ENCODE results near the gene FCHSD1.
A peak's percentile ranks its signal among the peaks of the same experiment; 100 is the strongest.

Gene FCHSD1

DNA sequence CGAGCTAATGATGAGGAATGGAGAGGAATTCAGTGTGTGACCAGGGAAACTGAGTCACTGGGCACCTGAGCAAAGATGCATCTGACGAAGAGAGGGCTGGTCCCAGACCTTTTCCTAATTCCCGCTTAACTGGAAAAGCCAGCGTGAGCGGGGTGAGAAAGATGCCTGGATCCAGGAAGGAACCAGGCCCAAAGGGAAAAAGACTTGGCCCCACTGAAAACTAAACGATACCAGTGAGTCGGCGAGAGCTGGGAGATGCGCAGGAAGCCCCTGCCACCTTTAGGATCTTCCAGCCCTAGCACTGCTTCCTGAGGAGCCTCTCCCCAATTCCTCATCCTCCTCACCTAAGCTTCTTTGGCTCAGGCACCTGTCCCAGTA is 499 bp upstream of the FCHSD1 start:
- H3K27me3 ChIP-seq (ENCODE audit: control insufficient read depth, insufficient read depth, low read length): no peaks in the 10 kb centered on the region
- peak overlapping the region; percentile 66 for H3K4me3 ChIP-seq (ENCODE audit: low read depth, low read length)
- no peaks in the 10 kb centered on the region for H3K9me3 ChIP-seq (ENCODE audit: control insufficient read depth, insufficient read depth, low read length)
- peaks cover 16% of the 10 kb centered on the region for H3K36me3 ChIP-seq (ENCODE audit: control insufficient read depth, insufficient read depth, low read length)
- no peaks in the 10 kb centered on the region for H3K4me1 ChIP-seq (ENCODE audit: control insufficient read depth, insufficient read depth, low read length)
- H3K9ac ChIP-seq (ENCODE audit: low read depth, low read length): no peak overlapping the region

DNA sequence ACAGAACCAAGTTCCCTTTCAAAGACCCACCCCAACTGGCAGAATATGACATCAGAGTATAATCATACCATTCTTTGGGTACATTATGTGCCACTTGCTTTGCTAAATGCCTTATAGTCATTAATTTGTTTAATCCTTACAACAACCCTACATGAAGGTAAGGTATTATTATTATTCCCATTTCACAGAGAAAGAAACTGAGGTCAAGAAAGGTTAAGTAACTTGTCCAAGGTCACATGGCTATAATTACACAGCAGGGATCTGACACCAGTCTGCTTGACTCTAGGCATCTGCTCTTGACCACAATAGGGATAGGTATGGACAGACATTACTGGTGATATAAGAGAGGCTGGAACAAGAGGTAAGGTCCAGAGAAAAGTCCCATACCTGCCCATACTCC is 1.2 kb downstream of the FCHSD1 start:
- Histone ChIP-seq H3K27me3 (ENCODE audit: control insufficient read depth, insufficient read depth, low read length) (no peaks in the 10 kb centered on the region), H3K4me1 (ENCODE audit: control insufficient read depth, insufficient read depth, low read length) (no peaks in the 10 kb centered on the region), H3K9ac (ENCODE audit: low read depth, low read length) (no peak overlapping the region), H3K4me3 (ENCODE audit: low read depth, low read length) (peak overlapping the region; percentile 79), H3K36me3 (ENCODE audit: control insufficient read depth, insufficient read depth, low read length) (peaks cover 15% of the 10 kb centered on the region), H3K9me3 (ENCODE audit: control insufficient read depth, insufficient read depth, low read length) (no peaks in the 10 kb centered on the region)

DNA sequence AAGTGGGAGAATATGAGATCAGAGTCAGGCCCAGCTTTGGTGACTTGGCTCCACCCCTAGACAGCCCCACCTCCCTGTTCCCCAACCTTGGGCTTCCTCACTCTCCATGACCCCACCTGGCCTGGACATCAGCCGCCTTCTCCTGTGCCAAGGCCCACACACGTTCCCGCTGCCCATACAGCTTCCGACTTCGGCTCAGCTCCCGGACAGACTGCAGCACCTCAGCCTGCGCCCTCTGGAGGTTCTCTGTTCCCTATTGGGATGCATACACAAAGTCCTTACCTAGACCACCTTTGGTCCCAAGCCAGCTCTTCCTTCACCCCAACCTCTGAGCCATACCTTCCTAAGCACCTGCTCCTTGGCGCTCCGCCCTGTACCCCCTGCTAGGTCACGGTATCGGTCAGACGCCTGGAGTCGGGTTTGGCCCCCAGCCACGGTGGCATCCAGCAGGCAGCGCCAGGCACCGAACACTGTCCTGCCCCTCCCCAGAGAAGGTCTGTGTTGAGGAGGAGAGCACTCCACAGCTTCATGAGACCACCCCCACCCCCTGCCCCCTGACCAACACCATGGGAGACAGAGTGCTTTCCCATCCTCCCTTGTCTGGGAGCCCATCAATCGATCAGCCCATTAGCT is 2.0 kb downstream of the FCHSD1 start:
- no peaks in the 10 kb centered on the region for H3K27me3 ChIP-seq (ENCODE audit: control insufficient read depth, insufficient read depth, low read length)
- H3K9ac ChIP-seq (ENCODE audit: low read depth, low read length): no peak overlapping the region
- H3K9me3 ChIP-seq (ENCODE audit: control insufficient read depth, insufficient read depth, low read length): no peaks in the 10 kb centered on the region
- peaks cover 18% of the 10 kb centered on the region for H3K36me3 ChIP-seq (ENCODE audit: control insufficient read depth, insufficient read depth, low read length)
- no peak overlapping the region for H3K4me3 ChIP-seq (ENCODE audit: low read depth, low read length)
- H3K4me1 ChIP-seq (ENCODE audit: control insufficient read depth, insufficient read depth, low read length): no peaks in the 10 kb centered on the region

DNA sequence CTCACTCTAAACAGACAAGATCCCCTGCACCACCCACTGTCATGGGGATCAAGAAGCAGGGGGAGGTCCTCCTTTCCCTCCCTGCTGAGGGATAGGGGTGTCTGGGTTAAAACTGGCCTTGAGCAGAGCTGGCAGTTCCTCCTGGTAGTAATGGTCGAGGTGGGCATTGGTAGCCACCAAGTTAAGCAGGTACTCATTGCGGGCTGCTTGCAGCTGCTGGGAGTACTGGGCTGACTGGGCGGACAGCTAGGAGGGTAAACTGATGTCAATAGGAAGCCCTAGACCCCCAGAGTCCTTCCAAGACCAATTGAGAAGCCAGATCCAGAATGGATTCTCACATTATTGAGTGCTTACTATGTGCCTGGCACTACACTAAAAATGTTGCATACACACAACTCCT is 3.4 kb downstream of the FCHSD1 start:
- H3K36me3 ChIP-seq (ENCODE audit: control insufficient read depth, insufficient read depth, low read length): peaks cover 17% of the 10 kb centered on the region
- no peaks in the 10 kb centered on the region for H3K4me1 ChIP-seq (ENCODE audit: control insufficient read depth, insufficient read depth, low read length)
- H3K4me3 ChIP-seq (ENCODE audit: low read depth, low read length): no peak overlapping the region
- no peak overlapping the region for H3K9ac ChIP-seq (ENCODE audit: low read depth, low read length)
- no peaks in the 10 kb centered on the region for H3K9me3 ChIP-seq (ENCODE audit: control insufficient read depth, insufficient read depth, low read length)
- no peaks in the 10 kb centered on the region for H3K27me3 ChIP-seq (ENCODE audit: control insufficient read depth, insufficient read depth, low read length)

DNA sequence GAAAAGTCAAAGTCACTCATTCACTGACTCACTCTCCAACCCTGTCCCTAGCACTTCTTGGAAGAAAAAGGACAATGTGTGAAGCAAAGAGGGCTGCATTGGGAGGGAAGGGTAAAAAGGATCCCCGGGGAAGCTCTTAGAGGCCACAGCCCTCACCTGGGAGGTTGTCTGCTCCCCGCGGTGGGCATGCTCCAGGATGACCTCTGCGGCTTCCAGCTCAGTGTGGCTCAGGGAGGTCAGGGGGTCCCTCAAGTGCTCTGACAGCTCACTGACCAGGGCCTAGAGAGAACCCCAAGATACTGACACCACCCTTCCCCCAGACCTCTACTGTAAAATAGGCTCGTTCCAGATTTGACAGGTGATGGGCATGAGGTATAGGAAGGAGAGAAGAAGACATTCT is 4.0 kb downstream of the FCHSD1 start:
- peaks cover 20% of the 10 kb centered on the region for H3K36me3 ChIP-seq (ENCODE audit: control insufficient read depth, insufficient read depth, low read length)
- no peak overlapping the region for H3K9ac ChIP-seq (ENCODE audit: low read depth, low read length)
- no peaks in the 10 kb centered on the region for H3K27me3 ChIP-seq (ENCODE audit: control insufficient read depth, insufficient read depth, low read length)
- H3K9me3 ChIP-seq (ENCODE audit: control insufficient read depth, insufficient read depth, low read length): no peaks in the 10 kb centered on the region
- no peaks in the 10 kb centered on the region for H3K4me1 ChIP-seq (ENCODE audit: control insufficient read depth, insufficient read depth, low read length)
- H3K4me3 ChIP-seq (ENCODE audit: low read depth, low read length): no peak overlapping the region

DNA sequence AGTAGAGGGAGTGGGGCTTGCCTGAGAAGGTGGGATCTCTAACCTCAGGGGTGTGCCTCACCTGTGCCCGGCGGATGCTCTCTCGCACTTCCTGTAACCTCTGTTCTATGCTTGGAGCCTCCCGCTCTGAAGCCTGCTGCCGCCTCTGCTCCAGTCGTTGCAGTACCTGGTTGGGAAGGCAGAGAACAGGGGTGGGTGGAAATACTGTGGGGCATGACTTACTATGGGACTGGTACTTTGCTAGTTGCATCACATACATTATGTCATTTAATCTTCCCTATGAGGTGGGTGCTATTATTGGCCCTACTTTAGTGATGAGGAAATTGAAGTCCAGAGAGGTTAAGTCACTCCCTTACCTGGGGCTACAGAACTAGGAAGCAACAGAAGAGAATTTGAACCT is 5.2 kb downstream of the FCHSD1 start:
- Histone ChIP-seq H3K36me3 (ENCODE audit: control insufficient read depth, insufficient read depth, low read length) (peaks cover 20% of the 10 kb centered on the region), H3K9ac (ENCODE audit: low read depth, low read length) (no peak overlapping the region), H3K9me3 (ENCODE audit: control insufficient read depth, insufficient read depth, low read length) (no peaks in the 10 kb centered on the region), H3K4me3 (ENCODE audit: low read depth, low read length) (no peak overlapping the region), H3K4me1 (ENCODE audit: control insufficient read depth, insufficient read depth, low read length) (no peaks in the 10 kb centered on the region), H3K27me3 (ENCODE audit: control insufficient read depth, insufficient read depth, low read length) (no peaks in the 10 kb centered on the region)

DNA sequence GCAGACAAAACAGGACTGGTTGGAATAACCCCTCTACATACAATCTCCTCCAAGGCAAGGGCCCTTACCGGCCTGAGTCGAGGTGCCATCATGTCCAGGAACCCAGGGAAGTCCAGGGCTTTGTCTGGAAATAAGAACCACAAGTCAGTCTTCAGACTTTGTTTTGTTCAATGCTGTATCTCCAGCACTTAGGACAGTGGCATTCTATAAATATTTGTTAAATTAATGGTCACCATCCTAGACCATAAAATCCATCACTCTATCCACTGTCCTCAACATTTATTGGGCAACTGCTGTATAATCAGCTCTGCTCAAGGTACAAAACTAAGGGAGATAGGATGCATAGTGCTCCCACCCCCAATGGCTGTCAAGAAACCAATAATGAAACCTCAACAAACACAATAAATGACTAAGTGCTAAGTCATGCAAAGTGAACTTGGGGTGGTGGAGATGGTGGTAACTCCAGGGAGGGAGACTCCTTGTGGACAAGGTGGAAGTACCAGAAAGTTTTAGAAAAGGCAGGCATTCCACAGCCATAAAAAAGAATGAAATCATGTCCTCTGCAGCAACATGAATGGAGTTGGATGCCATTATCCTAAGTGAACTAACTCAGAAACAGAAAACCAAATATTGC is 9.5 kb downstream of the FCHSD1 start:
- Histone ChIP-seq H3K36me3 (ENCODE audit: control insufficient read depth, insufficient read depth, low read length) (peaks cover 25% of the 10 kb centered on the region), H3K4me1 (ENCODE audit: control insufficient read depth, insufficient read depth, low read length) (peaks cover 7% of the 10 kb centered on the region), H3K27me3 (ENCODE audit: control insufficient read depth, insufficient read depth, low read length) (peaks cover 4% of the 10 kb centered on the region), H3K9me3 (ENCODE audit: control insufficient read depth, insufficient read depth, low read length) (no peaks in the 10 kb centered on the region), H3K9ac (ENCODE audit: low read depth, low read length) (no peak overlapping the region), H3K4me3 (ENCODE audit: low read depth, low read length) (no peak overlapping the region)

DNA sequence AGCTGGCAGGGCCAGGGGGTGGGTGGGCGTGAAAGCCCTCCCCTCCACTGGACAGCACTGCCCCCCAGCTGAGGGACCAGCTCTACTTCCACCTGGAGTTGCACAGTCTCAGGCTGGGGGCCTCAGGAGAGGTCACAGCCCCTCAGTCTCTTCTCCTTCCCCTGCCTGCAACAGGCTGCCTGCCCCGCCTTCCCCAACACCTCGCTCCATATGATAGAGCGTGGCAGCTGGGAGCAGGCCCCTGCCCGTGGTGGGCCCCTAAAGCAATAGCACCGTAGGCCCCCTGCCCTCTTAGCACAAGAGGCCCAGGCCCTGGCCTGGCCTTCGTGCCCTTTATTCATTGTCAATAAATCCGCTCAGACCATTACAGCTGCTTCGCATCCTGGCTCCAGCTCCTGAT is 10.5 kb downstream of the FCHSD1 start:
- Histone ChIP-seq H3K4me1 (ENCODE audit: control insufficient read depth, insufficient read depth, low read length) (peaks cover 10% of the 10 kb centered on the region), H3K27me3 (ENCODE audit: control insufficient read depth, insufficient read depth, low read length) (peaks cover 4% of the 10 kb centered on the region), H3K36me3 (ENCODE audit: control insufficient read depth, insufficient read depth, low read length) (peaks cover 15% of the 10 kb centered on the region), H3K9ac (ENCODE audit: low read depth, low read length) (no peak overlapping the region), H3K9me3 (ENCODE audit: control insufficient read depth, insufficient read depth, low read length) (no peaks in the 10 kb centered on the region), H3K4me3 (ENCODE audit: low read depth, low read length) (no peak overlapping the region)

DNA sequence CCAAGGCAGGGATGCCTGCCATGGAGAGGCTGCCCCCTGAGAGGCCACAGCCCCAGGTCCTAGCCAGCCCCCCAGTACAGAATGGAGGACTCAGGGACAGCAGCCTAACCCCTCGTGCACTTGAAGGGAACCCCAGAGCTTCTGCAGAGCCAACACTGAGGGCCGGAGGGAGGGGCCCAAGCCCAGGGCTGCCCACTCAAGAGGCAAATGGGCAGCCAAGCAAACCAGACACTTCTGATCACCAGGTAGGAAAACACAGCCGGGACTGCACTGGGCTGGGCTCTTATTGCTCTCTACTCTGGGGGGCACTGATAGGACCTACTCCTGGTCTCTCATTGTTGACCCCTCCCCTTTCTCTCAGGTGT is 11.2 kb downstream of the FCHSD1 start:
- Histone ChIP-seq H3K9ac (ENCODE audit: low read depth, low read length) (no peak overlapping the region), H3K36me3 (ENCODE audit: control insufficient read depth, insufficient read depth, low read length) (peaks cover 15% of the 10 kb centered on the region), H3K27me3 (ENCODE audit: control insufficient read depth, insufficient read depth, low read length) (peaks cover 4% of the 10 kb centered on the region), H3K9me3 (ENCODE audit: control insufficient read depth, insufficient read depth, low read length) (no peaks in the 10 kb centered on the region), H3K4me1 (ENCODE audit: control insufficient read depth, insufficient read depth, low read length) (peaks cover 10% of the 10 kb centered on the region), H3K4me3 (ENCODE audit: low read depth, low read length) (no peak overlapping the region)

DNA sequence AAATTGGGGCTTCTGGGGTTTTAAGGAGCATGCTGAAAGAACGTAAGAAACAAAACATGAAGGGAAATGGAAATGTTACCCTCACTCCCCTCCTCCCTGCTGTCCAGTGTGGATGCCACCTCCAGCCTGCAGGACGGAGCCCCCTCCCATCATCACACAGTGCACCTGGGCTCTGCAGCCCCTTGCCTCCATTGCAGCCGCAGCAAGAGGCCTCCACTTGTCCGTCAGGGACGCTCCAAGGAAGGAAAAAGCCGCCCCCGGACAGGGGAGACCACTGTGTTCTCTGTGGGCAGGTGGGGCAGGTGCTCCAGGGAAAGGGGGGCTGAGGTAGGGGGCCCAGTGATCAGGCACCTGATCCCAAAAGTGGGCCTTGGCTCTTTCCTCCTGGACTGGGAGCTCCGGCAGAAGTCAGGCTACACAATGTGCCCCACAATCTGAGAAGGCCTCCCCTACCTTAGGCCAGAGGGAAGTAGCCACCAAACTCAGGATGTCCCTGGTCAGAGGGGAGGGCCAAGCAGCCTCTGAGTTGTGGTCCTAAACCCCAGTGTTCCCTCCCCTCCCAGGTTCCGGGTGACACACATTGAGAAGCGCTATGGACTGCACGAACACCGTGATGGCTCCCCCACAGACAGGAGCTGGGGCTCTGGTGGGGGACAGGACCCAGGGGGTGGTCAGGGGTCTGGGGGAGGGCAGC is 11.7 kb downstream of the FCHSD1 start:
- Histone ChIP-seq H3K9me3 (ENCODE audit: control insufficient read depth, insufficient read depth, low read length) (no peaks in the 10 kb centered on the region), H3K36me3 (ENCODE audit: control insufficient read depth, insufficient read depth, low read length) (peaks cover 15% of the 10 kb centered on the region), H3K9ac (ENCODE audit: low read depth, low read length) (no peak overlapping the region), H3K27me3 (ENCODE audit: control insufficient read depth, insufficient read depth, low read length) (peaks cover 4% of the 10 kb centered on the region), H3K4me3 (ENCODE audit: low read depth, low read length) (no peak overlapping the region), H3K4me1 (ENCODE audit: control insufficient read depth, insufficient read depth, low read length) (peaks cover 10% of the 10 kb centered on the region)

DNA sequence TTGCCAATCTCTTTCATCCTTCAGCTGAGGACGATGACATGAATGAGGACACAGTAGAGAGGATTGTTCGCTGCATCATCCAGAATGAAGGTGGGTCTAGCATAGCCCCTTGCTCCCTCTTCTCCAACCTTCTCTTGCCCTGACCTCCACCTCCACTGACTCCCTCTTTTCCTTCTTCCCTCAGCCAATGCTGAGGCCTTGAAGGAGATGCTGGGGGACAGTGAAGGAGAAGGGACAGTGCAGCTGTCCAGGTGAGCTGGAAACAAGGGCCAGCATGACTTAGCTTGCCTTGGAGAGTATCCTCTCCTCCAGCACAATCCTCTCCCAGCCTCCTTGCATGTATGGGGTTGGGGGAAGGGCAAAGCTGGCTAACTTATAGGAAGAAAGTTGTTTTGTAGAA is 12.4 kb downstream of the FCHSD1 start:
- Histone ChIP-seq H3K27me3 (ENCODE audit: control insufficient read depth, insufficient read depth, low read length) (peaks cover 4% of the 10 kb centered on the region), H3K9me3 (ENCODE audit: control insufficient read depth, insufficient read depth, low read length) (no peaks in the 10 kb centered on the region), H3K4me3 (ENCODE audit: low read depth, low read length) (no peak overlapping the region), H3K9ac (ENCODE audit: low read depth, low read length) (no peak overlapping the region), H3K36me3 (ENCODE audit: control insufficient read depth, insufficient read depth, low read length) (peaks cover 11% of the 10 kb centered on the region), H3K4me1 (ENCODE audit: control insufficient read depth, insufficient read depth, low read length) (peaks cover 10% of the 10 kb centered on the region)

DNA sequence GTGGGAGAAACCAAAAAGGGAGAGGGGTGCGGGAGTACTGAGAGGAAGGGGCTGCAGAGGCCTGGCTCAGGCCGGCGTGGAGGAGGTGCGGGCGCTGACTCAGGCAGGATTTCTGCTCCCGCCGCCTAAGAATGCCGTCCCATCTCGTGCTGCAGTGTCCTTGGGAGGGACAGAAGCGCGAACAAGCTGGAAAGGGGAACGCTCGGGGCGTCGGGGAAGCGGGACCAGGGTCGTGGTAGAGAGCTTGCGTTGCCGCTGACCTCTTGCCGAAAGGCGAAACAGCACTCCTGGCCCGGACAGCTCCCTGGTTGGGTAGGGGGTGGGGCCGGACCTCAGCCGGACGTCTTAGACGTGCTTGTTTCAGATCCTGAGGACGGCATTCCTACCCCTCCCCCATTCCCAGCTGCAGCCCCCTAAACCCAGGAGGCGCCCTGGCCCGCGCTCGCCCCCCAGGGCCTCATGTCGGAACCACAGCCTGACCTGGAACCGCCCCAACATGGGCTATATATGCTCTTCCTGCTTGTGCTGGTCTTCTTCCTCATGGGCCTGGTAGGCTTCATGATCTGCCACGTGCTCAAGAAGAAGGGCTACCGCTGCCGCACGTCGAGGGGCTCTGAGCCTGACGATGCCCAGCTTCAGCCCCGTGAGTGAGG is 13.3 kb downstream of the FCHSD1 start:
- H3K36me3 ChIP-seq (ENCODE audit: control insufficient read depth, insufficient read depth, low read length): peaks cover 10% of the 10 kb centered on the region
- H3K4me1 ChIP-seq (ENCODE audit: control insufficient read depth, insufficient read depth, low read length): peaks cover 10% of the 10 kb centered on the region
- no peak overlapping the region for H3K9ac ChIP-seq (ENCODE audit: low read depth, low read length)
- no peaks in the 10 kb centered on the region for H3K9me3 ChIP-seq (ENCODE audit: control insufficient read depth, insufficient read depth, low read length)
- H3K27me3 ChIP-seq (ENCODE audit: control insufficient read depth, insufficient read depth, low read length): peaks cover 4% of the 10 kb centered on the region
- H3K4me3 ChIP-seq (ENCODE audit: low read depth, low read length): peak overlapping the region; percentile 99

Measured in iPS-15b (cell line).